Measurements from ENCODE around the gene TRIOBP. TPM values are rescaled to one million over a fixed set of nuclear protein-coding genes. Genes with fewer than 3 reads are reported as not detected.

Gene TRIOBP
- total and polyA plus RNA-seq, 2 of the 13 experiments (the other 11 are each of a cell fraction or from before 2014, with no cell fraction given) = 6.1 to 15.4 TPM

DNA sequence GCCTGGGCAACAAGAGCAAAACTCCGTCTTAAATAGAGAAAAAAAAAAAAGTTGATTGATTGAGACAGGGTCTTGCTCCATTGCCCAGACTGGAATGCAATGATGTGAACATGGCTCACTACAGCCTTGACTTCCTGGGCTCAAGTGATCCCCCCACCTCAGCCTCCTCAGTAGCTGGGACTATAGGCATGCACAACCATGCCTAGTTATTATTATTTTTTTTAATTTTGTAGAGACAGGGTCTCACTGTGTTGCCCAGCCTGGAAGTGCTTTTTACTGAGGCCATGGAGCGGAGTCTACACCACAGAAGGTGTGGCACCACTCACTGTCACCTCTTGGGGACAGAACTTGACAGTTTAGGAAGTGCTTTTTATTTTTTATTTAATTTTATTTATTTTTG lies 17.8 kb downstream of the TRIOBP start:
- no peak overlapping the region for H3K9ac ChIP-seq (ENCODE audit: insufficient read depth, low read depth, low read length)
- POLR2A ChIA-PET = no interaction called here
- H3K4me1 ChIP-seq (ENCODE audit: insufficient read depth, low read length) = no peaks in the 10 kb centered on the region
- no peak overlapping the region for H3K4me3 ChIP-seq (replicated peaks in 1 of 3; ENCODE audit: insufficient read depth in 1 of 3, low read depth in 2 of 3, low read length in 3 of 3)
- H4K20me1 ChIP-seq (ENCODE audit: insufficient read depth, low read length) = no peaks in the 10 kb centered on the region
- no peak overlapping the region for H3K4me2 ChIP-seq (ENCODE audit: low read depth, low read length)
- no peak overlapping the region for H2AFZ ChIP-seq (ENCODE audit: low read length)
- CTCF ChIA-PET (ENCODE audit: low intra/inter-chr PET ratio, low total read pairs) = no interaction called here
- H3K27me3 ChIP-seq (ENCODE audit: control insufficient read depth in 1 of 2, insufficient read depth in 2 of 2, low read length in 2 of 2) = no peaks in the 10 kb centered on the region; a peak in 1 of 5 replicates
- 95% methylated on average over 2 of the region's 2 CpGs for WGBS (ENCODE audit: low lambda C conversion rate)
- no peaks in the 10 kb centered on the region for H3K79me2 ChIP-seq (ENCODE audit: insufficient read depth, low read length)
- TF ChIP-seq TP53 (CRISPR knock-in tag; conservative IDR thresholded peaks at IDR 0.05) (no peak), ZFP36 (IDR thresholded peaks at IDR 0.05; ENCODE audit: borderline replicate concordance, low read depth, low read length, partially characterized antibody) (no peak), ZNF550 (CRISPR knock-in tag; IDR thresholded peaks at IDR 0.05; ENCODE audit: borderline replicate concordance) (no peak), KDM2A (CRISPR knock-in tag; IDR thresholded peaks at IDR 0.05; ENCODE audit: borderline replicate concordance, low read depth) (no peak), ZNF589 (CRISPR knock-in tag; conservative IDR thresholded peaks at IDR 0.05) (no peak), ZNF124 (CRISPR knock-in tag; IDR thresholded peaks at IDR 0.05) (no peak)
- TF ChIP-seq, protein P1, sequence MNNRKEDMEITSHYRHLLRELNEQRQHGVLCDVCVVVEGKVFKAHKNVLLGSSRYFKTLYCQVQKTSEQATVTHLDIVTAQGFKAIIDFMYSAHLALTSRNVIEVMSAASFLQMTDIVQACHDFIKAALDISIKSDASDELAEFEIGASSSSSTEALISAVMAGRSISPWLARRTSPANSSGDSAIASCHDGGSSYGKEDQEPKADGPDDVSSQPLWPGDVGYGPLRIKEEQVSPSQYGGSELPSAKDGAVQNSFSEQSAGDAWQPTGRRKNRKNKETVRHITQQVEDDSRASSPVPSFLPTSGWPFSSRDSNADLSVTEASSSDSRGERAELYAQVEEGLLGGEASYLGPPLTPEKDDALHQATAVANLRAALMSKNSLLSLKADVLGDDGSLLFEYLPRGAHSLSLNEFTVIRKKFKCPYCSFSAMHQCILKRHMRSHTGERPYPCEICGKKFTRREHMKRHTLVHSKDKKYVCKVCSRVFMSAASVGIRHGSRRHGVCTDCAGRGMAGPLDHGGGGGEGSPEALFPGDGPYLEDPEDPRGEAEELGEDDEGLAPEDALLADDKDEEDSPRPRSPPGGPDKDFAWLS (CRISPR knock-in tag; IDR thresholded peaks at IDR 0.05; ENCODE audit: borderline replicate concordance) = no peak
- TF ChIP-seq, protein P2, sequence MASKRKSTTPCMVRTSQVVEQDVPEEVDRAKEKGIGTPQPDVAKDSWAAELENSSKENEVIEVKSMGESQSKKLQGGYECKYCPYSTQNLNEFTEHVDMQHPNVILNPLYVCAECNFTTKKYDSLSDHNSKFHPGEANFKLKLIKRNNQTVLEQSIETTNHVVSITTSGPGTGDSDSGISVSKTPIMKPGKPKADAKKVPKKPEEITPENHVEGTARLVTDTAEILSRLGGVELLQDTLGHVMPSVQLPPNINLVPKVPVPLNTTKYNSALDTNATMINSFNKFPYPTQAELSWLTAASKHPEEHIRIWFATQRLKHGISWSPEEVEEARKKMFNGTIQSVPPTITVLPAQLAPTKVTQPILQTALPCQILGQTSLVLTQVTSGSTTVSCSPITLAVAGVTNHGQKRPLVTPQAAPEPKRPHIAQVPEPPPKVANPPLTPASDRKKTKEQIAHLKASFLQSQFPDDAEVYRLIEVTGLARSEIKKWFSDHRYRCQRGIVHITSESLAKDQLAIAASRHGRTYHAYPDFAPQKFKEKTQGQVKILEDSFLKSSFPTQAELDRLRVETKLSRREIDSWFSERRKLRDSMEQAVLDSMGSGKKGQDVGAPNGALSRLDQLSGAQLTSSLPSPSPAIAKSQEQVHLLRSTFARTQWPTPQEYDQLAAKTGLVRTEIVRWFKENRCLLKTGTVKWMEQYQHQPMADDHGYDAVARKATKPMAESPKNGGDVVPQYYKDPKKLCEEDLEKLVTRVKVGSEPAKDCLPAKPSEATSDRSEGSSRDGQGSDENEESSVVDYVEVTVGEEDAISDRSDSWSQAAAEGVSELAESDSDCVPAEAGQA (IDR thresholded peaks at IDR 0.05; ENCODE audit: low read depth) = no peak
- TF ChIP-seq, protein P2 (CRISPR knock-in tag; IDR thresholded peaks at IDR 0.05; ENCODE audit: borderline replicate concordance) = no peak
- TF ChIP-seq, protein P3, sequence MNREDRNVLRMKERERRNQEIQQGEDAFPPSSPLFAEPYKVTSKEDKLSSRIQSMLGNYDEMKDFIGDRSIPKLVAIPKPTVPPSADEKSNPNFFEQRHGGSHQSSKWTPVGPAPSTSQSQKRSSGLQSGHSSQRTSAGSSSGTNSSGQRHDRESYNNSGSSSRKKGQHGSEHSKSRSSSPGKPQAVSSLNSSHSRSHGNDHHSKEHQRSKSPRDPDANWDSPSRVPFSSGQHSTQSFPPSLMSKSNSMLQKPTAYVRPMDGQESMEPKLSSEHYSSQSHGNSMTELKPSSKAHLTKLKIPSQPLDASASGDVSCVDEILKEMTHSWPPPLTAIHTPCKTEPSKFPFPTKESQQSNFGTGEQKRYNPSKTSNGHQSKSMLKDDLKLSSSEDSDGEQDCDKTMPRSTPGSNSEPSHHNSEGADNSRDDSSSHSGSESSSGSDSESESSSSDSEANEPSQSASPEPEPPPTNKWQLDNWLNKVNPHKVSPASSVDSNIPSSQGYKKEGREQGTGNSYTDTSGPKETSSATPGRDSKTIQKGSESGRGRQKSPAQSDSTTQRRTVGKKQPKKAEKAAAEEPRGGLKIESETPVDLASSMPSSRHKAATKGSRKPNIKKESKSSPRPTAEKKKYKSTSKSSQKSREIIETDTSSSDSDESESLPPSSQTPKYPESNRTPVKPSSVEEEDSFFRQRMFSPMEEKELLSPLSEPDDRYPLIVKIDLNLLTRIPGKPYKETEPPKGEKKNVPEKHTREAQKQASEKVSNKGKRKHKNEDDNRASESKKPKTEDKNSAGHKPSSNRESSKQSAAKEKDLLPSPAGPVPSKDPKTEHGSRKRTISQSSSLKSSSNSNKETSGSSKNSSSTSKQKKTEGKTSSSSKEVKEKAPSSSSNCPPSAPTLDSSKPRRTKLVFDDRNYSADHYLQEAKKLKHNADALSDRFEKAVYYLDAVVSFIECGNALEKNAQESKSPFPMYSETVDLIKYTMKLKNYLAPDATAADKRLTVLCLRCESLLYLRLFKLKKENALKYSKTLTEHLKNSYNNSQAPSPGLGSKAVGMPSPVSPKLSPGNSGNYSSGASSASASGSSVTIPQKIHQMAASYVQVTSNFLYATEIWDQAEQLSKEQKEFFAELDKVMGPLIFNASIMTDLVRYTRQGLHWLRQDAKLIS (CRISPR knock-in tag; IDR thresholded peaks at IDR 0.05) = no peak
- TF ChIP-seq, protein P4, sequence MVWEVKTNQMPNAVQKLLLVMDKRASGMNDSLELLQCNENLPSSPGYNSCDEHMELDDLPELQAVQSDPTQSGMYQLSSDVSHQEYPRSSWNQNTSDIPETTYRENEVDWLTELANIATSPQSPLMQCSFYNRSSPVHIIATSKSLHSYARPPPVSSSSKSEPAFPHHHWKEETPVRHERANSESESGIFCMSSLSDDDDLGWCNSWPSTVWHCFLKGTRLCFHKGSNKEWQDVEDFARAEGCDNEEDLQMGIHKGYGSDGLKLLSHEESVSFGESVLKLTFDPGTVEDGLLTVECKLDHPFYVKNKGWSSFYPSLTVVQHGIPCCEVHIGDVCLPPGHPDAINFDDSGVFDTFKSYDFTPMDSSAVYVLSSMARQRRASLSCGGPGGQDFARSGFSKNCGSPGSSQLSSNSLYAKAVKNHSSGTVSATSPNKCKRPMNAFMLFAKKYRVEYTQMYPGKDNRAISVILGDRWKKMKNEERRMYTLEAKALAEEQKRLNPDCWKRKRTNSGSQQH (CRISPR knock-in tag; IDR thresholded peaks at IDR 0.05; ENCODE audit: low read depth) = no peak
- no TSS peak for BruUV-seq (replicated peaks)
- intact Hi-C loops (cut with micrococcal nuclease; ENCODE audit: unreplicated experiment) = no loop called here
- no peak for ATAC-seq
- H3K36me3 ChIP-seq (replicated peaks in 1 of 2; ENCODE audit: control insufficient read depth in 1 of 2, insufficient read depth in 2 of 2, low read length in 2 of 2) = peaks cover 0 to 3% of the 10 kb centered on the region in 2 experiments; a peak in 2 of 5 replicates
- DNase-seq (ENCODE audit: low spot score) = no peak
- no peaks in the 10 kb centered on the region for H3K9me3 ChIP-seq (ENCODE audit: low read length)
- no peak for FAIRE-seq
- in situ Hi-C loops (cut with HindIII; ENCODE audit: extremely low pct_ligation_motif_present, low pct_unique_long_range_greater_than_20kb) = no loop called here
- no peak overlapping the region for H3K27ac ChIP-seq (ENCODE audit: extremely low read length, insufficient read depth, low read length)
